ENCODE data around the gene CCDC57.

- TF ChIP-seq CTCF (IDR thresholded peaks at IDR 0.05; ENCODE audit: low read depth, low read length, poor library complexity, severe bottlenecking) (no peak), EZH2phosphoT487 (IDR thresholded peaks at IDR 0.05; ENCODE audit: borderline replicate concordance, low read length) (no peak)
Observed at GRCh38 chr17:82143333-82143732, 69.3 kb downstream of the CCDC57 start.
